Measurements from ENCODE around the gene ROBO1. TPM values are rescaled to one million over a fixed set of nuclear protein-coding genes. Genes with fewer than 3 reads are reported as not detected.
A peak's percentile ranks its signal among the peaks of the same experiment; 100 is the strongest.

Gene ROBO1
- total RNA-seq, 1 donor from 2014 or later = 250 TPM

DNA sequence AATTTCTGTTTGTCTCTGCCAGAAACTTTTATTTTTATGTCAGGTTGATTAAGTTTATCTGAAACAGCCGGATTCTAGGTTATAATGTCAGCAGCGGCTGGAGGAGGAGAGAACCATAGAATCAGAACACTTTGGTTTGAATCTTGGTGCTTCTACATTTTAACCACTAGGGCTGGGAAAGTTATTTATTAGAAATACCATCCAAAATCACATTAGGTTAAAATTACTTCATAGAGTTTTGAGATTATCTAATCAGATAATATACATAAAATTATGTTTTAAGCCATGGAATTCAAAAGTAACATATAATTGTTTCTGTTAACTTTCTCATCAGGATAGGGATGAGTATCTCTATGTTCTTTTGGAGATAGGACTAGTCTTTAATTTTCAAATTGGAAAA, 502.9 kb downstream of the ROBO1 start:
- TF ChIP-seq, protein P1, sequence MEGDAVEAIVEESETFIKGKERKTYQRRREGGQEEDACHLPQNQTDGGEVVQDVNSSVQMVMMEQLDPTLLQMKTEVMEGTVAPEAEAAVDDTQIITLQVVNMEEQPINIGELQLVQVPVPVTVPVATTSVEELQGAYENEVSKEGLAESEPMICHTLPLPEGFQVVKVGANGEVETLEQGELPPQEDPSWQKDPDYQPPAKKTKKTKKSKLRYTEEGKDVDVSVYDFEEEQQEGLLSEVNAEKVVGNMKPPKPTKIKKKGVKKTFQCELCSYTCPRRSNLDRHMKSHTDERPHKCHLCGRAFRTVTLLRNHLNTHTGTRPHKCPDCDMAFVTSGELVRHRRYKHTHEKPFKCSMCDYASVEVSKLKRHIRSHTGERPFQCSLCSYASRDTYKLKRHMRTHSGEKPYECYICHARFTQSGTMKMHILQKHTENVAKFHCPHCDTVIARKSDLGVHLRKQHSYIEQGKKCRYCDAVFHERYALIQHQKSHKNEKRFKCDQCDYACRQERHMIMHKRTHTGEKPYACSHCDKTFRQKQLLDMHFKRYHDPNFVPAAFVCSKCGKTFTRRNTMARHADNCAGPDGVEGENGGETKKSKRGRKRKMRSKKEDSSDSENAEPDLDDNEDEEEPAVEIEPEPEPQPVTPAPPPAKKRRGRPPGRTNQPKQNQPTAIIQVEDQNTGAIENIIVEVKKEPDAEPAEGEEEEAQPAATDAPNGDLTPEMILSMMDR (IDR thresholded peaks at IDR 0.05; ENCODE audit: unreplicated experiment) = peak; percentile 32
- no peaks in the 10 kb centered on the region for H3K9me3 Mint-ChIP-seq (ENCODE audit: unreplicated experiment)
- H3K36me3 Mint-ChIP-seq (ENCODE audit: low read depth, unreplicated experiment) = no peaks in the 10 kb centered on the region
- no peaks in the 10 kb centered on the region for H3K27me3 Mint-ChIP-seq (ENCODE audit: unreplicated experiment)
- peaks cover 7% of the 10 kb centered on the region for H3K4me1 Mint-ChIP-seq (ENCODE audit: unreplicated experiment)
- DNase-seq (ENCODE audit: low spot score) = no peak
- H3K4me3 Mint-ChIP-seq (ENCODE audit: unreplicated experiment) = no peak overlapping the region
- H3K27ac Mint-ChIP-seq (ENCODE audit: unreplicated experiment) = no peak overlapping the region

DNA sequence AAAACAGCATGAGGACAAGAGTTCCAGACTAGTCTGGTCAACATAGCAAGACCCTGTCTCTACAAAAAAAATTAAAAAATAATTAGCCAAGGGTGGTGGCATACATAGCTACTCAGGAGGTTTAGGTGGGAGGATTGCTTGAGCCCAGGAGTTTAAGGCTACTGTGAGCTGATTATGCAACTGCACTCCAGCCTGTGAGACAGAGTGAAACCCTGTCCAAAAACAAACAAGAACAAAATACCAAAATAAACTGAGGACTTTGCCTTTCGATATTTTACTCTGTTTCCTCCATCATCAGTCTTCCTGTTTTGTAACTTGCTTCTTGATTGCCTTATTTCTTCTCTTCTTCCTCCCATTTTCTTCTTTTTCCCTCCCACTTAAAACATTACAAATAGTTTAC, 504.4 kb downstream of the ROBO1 start:
- no peaks in the 10 kb centered on the region for H3K9me3 Mint-ChIP-seq (ENCODE audit: unreplicated experiment)
- H3K4me3 Mint-ChIP-seq (ENCODE audit: unreplicated experiment) = no peak overlapping the region
- DNase-seq (ENCODE audit: low spot score) = no peak
- TF ChIP-seq, protein P1 (IDR thresholded peaks at IDR 0.05; ENCODE audit: unreplicated experiment) = no peak
- no peaks in the 10 kb centered on the region for H3K27me3 Mint-ChIP-seq (ENCODE audit: unreplicated experiment)
- no peaks in the 10 kb centered on the region for H3K4me1 Mint-ChIP-seq (ENCODE audit: unreplicated experiment)
- H3K27ac Mint-ChIP-seq (ENCODE audit: unreplicated experiment) = no peak overlapping the region
- H3K36me3 Mint-ChIP-seq (ENCODE audit: low read depth, unreplicated experiment) = no peaks in the 10 kb centered on the region

- no peak for DNase-seq (ENCODE audit: low spot score)
- Mint-ChIP-seq H3K4me1 (ENCODE audit: unreplicated experiment) (no peaks in the 10 kb centered on the region), H3K27ac (ENCODE audit: unreplicated experiment) (no peak overlapping the region), H3K9me3 (ENCODE audit: unreplicated experiment) (no peaks in the 10 kb centered on the region), H3K4me3 (ENCODE audit: unreplicated experiment) (no peak overlapping the region), H3K36me3 (ENCODE audit: low read depth, unreplicated experiment) (no peaks in the 10 kb centered on the region), H3K27me3 (ENCODE audit: unreplicated experiment) (no peaks in the 10 kb centered on the region)
- TF ChIP-seq, protein P1 (IDR thresholded peaks at IDR 0.05; ENCODE audit: unreplicated experiment) = no peak
Measured at GRCh38 chr3:79258479-79258878, 509.3 kb downstream of the ROBO1 start.

DNA sequence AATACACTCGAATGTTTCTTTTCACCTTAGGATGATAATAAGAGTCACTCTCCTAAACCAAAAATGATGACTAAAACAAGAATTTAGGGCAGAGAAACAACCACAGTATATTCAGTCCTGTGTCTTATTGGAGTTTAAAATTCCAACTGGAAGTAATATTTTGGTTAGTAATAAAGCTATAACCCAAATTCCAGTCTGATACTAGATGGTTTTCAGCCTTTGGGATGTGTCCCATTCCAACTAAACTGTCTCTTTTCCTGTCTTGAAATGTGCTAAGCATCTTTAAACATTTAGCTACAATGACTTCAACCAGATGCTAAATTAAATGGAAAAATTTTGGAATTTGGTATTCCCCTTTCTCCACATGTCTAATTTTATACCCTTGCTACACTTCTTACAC, 510.0 kb downstream of the ROBO1 start:
- Mint-ChIP-seq H3K4me1 (ENCODE audit: unreplicated experiment) (no peaks in the 10 kb centered on the region), H3K4me3 (ENCODE audit: unreplicated experiment) (no peak overlapping the region), H3K9me3 (ENCODE audit: unreplicated experiment) (no peaks in the 10 kb centered on the region), H3K27ac (ENCODE audit: unreplicated experiment) (no peak overlapping the region), H3K27me3 (ENCODE audit: unreplicated experiment) (no peaks in the 10 kb centered on the region), H3K36me3 (ENCODE audit: low read depth, unreplicated experiment) (no peaks in the 10 kb centered on the region)
- TF ChIP-seq, protein P1 (IDR thresholded peaks at IDR 0.05; ENCODE audit: unreplicated experiment) = no peak
- no peak for DNase-seq (ENCODE audit: low spot score)

DNA sequence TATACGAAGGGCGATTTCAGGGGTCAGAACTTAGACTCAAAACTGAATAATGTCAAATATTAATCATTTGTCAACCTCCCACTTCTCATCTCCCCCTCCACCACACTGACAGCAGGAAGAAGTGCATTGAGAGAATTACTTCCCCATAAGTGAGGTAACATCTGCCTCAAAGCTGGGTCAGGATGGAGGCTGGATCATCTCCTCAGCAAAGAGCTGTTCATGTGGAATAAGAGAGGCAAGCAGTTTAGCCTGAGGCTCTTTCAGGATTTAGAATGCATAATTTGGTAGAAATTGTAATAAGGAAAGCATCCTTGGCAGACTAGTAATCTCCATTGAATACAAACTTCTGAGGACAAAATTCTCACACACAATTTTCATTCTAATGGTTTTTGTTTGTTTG, 512.1 kb downstream of the ROBO1 start:
- no peaks in the 10 kb centered on the region for H3K4me1 Mint-ChIP-seq (ENCODE audit: unreplicated experiment)
- no peak overlapping the region for H3K27ac Mint-ChIP-seq (ENCODE audit: unreplicated experiment)
- no peaks in the 10 kb centered on the region for H3K9me3 Mint-ChIP-seq (ENCODE audit: unreplicated experiment)
- no peak for DNase-seq (ENCODE audit: low spot score)
- TF ChIP-seq, protein P1 (IDR thresholded peaks at IDR 0.05; ENCODE audit: unreplicated experiment) = no peak
- no peak overlapping the region for H3K4me3 Mint-ChIP-seq (ENCODE audit: unreplicated experiment)
- no peaks in the 10 kb centered on the region for H3K36me3 Mint-ChIP-seq (ENCODE audit: low read depth, unreplicated experiment)
- H3K27me3 Mint-ChIP-seq (ENCODE audit: unreplicated experiment) = no peaks in the 10 kb centered on the region

Measured in endothelial cell (in vitro differentiated cells).